GM23338 (cell line): ENCODE measurements around the gene ODAM. TPM values are rescaled to one million over a fixed set of nuclear protein-coding genes. Genes with fewer than 3 reads are reported as not detected.

Experiments used
- ATAC-seq: fragments of 200-7000 bp; cut with Tn5 transposase; 3 replicates; pipeline ENCODE4 v1.9.1; 2020
- DNase-seq: peaks from one replicate; pipeline ENCODE4 v3.0.0-alpha.2; 2015; ENCODE audit warnings: low spot score
- H2AFZ ChIP-seq: fragments of 200-600 bp; sonication (generic); 2 replicates; pipeline ENCODE4 v1.8.0; 2016; ENCODE audit warnings: antibody characterized with exemption, mild to moderate bottlenecking, moderate library complexity
- H3F3A ChIP-seq: fragments of 200-600 bp; sonication (generic); replicated peaks from 2 replicates; pipeline ENCODE4 v1.8.0; 2017; ENCODE audit warnings: antibody characterized with exemption, mixed run types, low read depth
- H3K27ac ChIP-seq: fragments of 200-600 bp; sonication (generic); 2 replicates; pipeline ENCODE4 v1.6.1; 2016; ENCODE audit warnings: low read depth
- H3K27me3 ChIP-seq: fragments of 200-600 bp; sonication (generic); 2 replicates; pipeline ENCODE4 v1.8.0; 2016; ENCODE audit warnings: mild to moderate bottlenecking, mixed run types, moderate library complexity; ENCODE audit not compliant: insufficient read depth
- H3K36me3 ChIP-seq: fragments of 200-600 bp; sonication (generic); 2 replicates; pipeline ENCODE4 v1.8.0; 2016; ENCODE audit warnings: mild to moderate bottlenecking; ENCODE audit not compliant: insufficient read depth
- H3K4me1 ChIP-seq: fragments of 200-600 bp; sonication (generic); 2 replicates; pipeline ENCODE4 v1.8.0; 2016; ENCODE audit warnings: mild to moderate bottlenecking, moderate library complexity; ENCODE audit not compliant: insufficient read depth
- H3K4me2 ChIP-seq: fragments of 200-600 bp; sonication (generic); 2 replicates; pipeline ENCODE4 v1.7.1; 2017; ENCODE audit warnings: mixed run types
- H3K4me3 ChIP-seq: fragments of 200-600 bp; sonication (generic); 2 replicates; pipeline ENCODE4 v1.6.1; 2016; ENCODE audit warnings: mixed run types
- H3K79me2 ChIP-seq: fragments of 200-600 bp; sonication (generic); replicated peaks from 2 replicates; pipeline ENCODE4 v1.8.0; 2017; ENCODE audit warnings: mild to moderate bottlenecking; ENCODE audit not compliant: insufficient read depth
- H3K9me2 ChIP-seq: fragments of 200-600 bp; sonication (generic); 2 replicates; pipeline ENCODE4 v1.8.0; 2017; ENCODE audit not compliant: insufficient read depth
- H4K20me1 ChIP-seq: fragments of 200-600 bp; sonication (generic); replicated peaks from 2 replicates; pipeline ENCODE4 v1.8.0; 2017; ENCODE audit warnings: mild to moderate bottlenecking; ENCODE audit not compliant: insufficient read depth
- H3K27ac Mint-ChIP-seq: 2 replicates; pipeline ENCODE4 v1.8.0; 2020; ENCODE audit warnings: inconsistent platforms, mild to moderate bottlenecking, moderate library complexity, mixed read lengths
- H3K27me3 Mint-ChIP-seq: 3 replicates; pipeline ENCODE4 v1.8.0; 2022; ENCODE audit warnings: low read depth, mild to moderate bottlenecking, moderate library complexity, mixed read lengths, inconsistent platforms; ENCODE audit not compliant: insufficient read depth, poor library complexity
- H3K36me3 Mint-ChIP-seq: 3 replicates; pipeline ENCODE4 v1.8.0; 2021; ENCODE audit warnings: low read depth, mild to moderate bottlenecking, inconsistent platforms, moderate library complexity, mixed read lengths
- H3K4me1 Mint-ChIP-seq: 3 replicates; pipeline ENCODE4 v1.8.0; 2020; ENCODE audit warnings: mild to moderate bottlenecking, inconsistent platforms, mixed read lengths
- H3K4me3 Mint-ChIP-seq: 3 replicates; pipeline ENCODE4 v1.8.0; 2021; ENCODE audit warnings: moderate library complexity, mild to moderate bottlenecking, inconsistent platforms, mixed read lengths
- H3K9me3 Mint-ChIP-seq: 3 replicates; pipeline ENCODE4 v1.8.0; 2020; ENCODE audit warnings: moderate library complexity, mild to moderate bottlenecking, inconsistent platforms, mixed read lengths
- CREB1 ChIP-seq: fragments of 250-450 bp; sonication (Bioruptor Pico); IDR thresholded peaks from 2 replicates; pipeline ENCODE4 v1.5.0; 2020; ENCODE audit warnings: low read depth, mild to moderate bottlenecking, moderate library complexity
- CTCF ChIP-seq, 2 experiments: fragments of 200-600 bp in 1 of 2; sonication (generic) in 1 of 2; conservative IDR thresholded peaks; 2 replicates each; pipeline versions ENCODE4 v1.5.1 to v1.6.1; 2016 to 2017; ENCODE audit warnings: antibody characterized with exemption in 2 of 2, low read depth in 2 of 2, mild to moderate bottlenecking in 2 of 2, moderate library complexity in 1 of 2
- EZH2 ChIP-seq: fragments of 200-600 bp; sonication (generic); IDR thresholded peaks from one replicate; pipeline ENCODE4 v1.8.0; 2017; ENCODE audit warnings: antibody characterized with exemption, mild to moderate bottlenecking, low read depth; ENCODE audit not compliant: unreplicated experiment
- EZH2phosphoT487 ChIP-seq: fragments of 200-600 bp; sonication (generic); IDR thresholded peaks from one replicate; pipeline ENCODE4 v1.8.1; 2018; ENCODE audit warnings: antibody characterized with exemption; ENCODE audit not compliant: unreplicated experiment
- JUNB ChIP-seq: IDR thresholded peaks from one replicate; pipeline ENCODE4 v1.6.1; 2016; ENCODE audit warnings: antibody characterized with exemption; ENCODE audit not compliant: unreplicated experiment
- NANOG ChIP-seq: IDR thresholded peaks from 2 replicates; pipeline ENCODE4 v1.6.1; 2016; ENCODE audit warnings: antibody characterized with exemption, borderline replicate concordance
- POLR2AphosphoS5 ChIP-seq: IDR thresholded peaks from 2 replicates; pipeline ENCODE4 v1.6.1; 2016; ENCODE audit warnings: antibody characterized with exemption, low read depth
- REST ChIP-seq: IDR thresholded peaks from one replicate; pipeline ENCODE4 v1.6.1; 2018; ENCODE audit warnings: antibody characterized with exemption; ENCODE audit not compliant: unreplicated experiment
- STAT1 ChIP-seq: IDR thresholded peaks from one replicate; pipeline ENCODE4 v1.6.1; 2016; ENCODE audit warnings: antibody characterized with exemption; ENCODE audit not compliant: unreplicated experiment
- ZNF114 ChIP-seq: fragments of 250-450 bp; sonication (Bioruptor Pico); IDR thresholded peaks from 2 replicates; pipeline ENCODE4 v1.5.0; 2020; ENCODE audit warnings: mild to moderate bottlenecking, moderate library complexity
- ZNF331 ChIP-seq: fragments of 250-450 bp; sonication (Bioruptor Pico); IDR thresholded peaks from 2 replicates; pipeline ENCODE4 v1.5.0; 2020; ENCODE audit warnings: low read depth, mild to moderate bottlenecking, moderate library complexity
- polyA plus RNA-seq: library from polyadenylated mRNA; unstranded; fragments of >200 nt; fragmentation: Nextera tagmentation; extraction: Ambion mirVana; gene quantifications from 2 replicates; pipeline ENCODE4 v1.2.1, GENCODE V29; 2016
- total RNA-seq: library from RNA; depleted of rRNA; stranded (reverse); fragments of >200 nt; shearing (Covaris generic); gene quantifications from 2 replicates; pipeline ENCODE4 v1.2.3, GENCODE V29; 2014
- TF ChIP-seq, protein P1 (sequence below): IDR thresholded peaks from 2 replicates; pipeline ENCODE4 v1.6.1; 2016; ENCODE audit warnings: antibody characterized with exemption
- TF ChIP-seq, protein P2 (sequence below): fragments of 250-450 bp; sonication (Bioruptor Pico); IDR thresholded peaks from 2 replicates; pipeline ENCODE4 v1.5.0; 2020; ENCODE audit warnings: mild to moderate bottlenecking, moderate library complexity

The ODAM gene
- total and polyA plus RNA-seq, 2 experiments from 2014 or later = not detected

DNA sequence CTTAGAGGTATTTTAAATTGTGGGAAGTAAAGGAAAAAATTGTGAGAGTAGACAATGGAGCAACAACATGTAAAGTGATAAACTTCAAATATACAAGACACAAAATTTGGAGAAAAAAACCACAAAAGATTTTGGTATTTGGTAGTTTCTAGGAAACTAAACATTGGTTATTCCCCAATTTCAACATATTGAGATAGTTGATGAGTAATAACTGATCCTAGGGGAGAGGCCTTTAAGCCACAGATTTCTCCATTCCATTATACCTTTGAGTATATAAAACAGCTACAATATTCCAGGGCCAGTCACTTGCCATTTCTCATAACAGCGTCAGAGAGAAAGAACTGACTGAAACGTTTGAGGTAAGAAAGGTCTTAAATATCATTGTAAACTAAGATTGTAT, 30.3 kb downstream of the ODAM start, which contains the start of gene FDCSP:
Gene FDCSP, plus strand, starts transcription at position 301 of the 400 bp plus-strand sequence. CDS start 5,071 bp downstream, outside the sequence.
- Histone ChIP-seq H3K4me2 (no peak within 1 kb of the TSS), H3K4me3 (no peak within 1 kb of the TSS), H2AFZ (no peak within 1 kb of the TSS), H3K4me1 (no peaks in the 10 kb centered on the region), H3K36me3 (no peaks in the 10 kb centered on the region), H3K27me3 (no peaks in the 10 kb centered on the region), H3K27ac (no peak within 1 kb of the TSS), H4K20me1 (no peaks in the 10 kb centered on the region), H3K79me2 (no peaks in the 10 kb centered on the region), H3F3A (no peaks in the 10 kb centered on the region), H3K9me2 (no peaks in the 10 kb centered on the region)
- no peaks in the 10 kb centered on the region for H3K9me3 Mint-ChIP-seq
- TF ChIP-seq EZH2phosphoT487 (no peak), REST (no peak), CREB1 (no peak), STAT1 (no peak), POLR2AphosphoS5 (no peak), NANOG (no peak), CTCF (conservative IDR thresholded peaks at IDR 0.05; ENCODE audit: low read depth in 2 of 2) (no peak), EZH2 (no peak), ZNF114 (no peak), ZNF331 (CRISPR knock-in tag) (no peak), JUNB (no peak)
- TF ChIP-seq, protein P1, sequence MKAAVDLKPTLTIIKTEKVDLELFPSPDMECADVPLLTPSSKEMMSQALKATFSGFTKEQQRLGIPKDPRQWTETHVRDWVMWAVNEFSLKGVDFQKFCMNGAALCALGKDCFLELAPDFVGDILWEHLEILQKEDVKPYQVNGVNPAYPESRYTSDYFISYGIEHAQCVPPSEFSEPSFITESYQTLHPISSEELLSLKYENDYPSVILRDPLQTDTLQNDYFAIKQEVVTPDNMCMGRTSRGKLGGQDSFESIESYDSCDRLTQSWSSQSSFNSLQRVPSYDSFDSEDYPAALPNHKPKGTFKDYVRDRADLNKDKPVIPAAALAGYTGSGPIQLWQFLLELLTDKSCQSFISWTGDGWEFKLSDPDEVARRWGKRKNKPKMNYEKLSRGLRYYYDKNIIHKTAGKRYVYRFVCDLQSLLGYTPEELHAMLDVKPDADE = no peak
- TF ChIP-seq, protein P2, sequence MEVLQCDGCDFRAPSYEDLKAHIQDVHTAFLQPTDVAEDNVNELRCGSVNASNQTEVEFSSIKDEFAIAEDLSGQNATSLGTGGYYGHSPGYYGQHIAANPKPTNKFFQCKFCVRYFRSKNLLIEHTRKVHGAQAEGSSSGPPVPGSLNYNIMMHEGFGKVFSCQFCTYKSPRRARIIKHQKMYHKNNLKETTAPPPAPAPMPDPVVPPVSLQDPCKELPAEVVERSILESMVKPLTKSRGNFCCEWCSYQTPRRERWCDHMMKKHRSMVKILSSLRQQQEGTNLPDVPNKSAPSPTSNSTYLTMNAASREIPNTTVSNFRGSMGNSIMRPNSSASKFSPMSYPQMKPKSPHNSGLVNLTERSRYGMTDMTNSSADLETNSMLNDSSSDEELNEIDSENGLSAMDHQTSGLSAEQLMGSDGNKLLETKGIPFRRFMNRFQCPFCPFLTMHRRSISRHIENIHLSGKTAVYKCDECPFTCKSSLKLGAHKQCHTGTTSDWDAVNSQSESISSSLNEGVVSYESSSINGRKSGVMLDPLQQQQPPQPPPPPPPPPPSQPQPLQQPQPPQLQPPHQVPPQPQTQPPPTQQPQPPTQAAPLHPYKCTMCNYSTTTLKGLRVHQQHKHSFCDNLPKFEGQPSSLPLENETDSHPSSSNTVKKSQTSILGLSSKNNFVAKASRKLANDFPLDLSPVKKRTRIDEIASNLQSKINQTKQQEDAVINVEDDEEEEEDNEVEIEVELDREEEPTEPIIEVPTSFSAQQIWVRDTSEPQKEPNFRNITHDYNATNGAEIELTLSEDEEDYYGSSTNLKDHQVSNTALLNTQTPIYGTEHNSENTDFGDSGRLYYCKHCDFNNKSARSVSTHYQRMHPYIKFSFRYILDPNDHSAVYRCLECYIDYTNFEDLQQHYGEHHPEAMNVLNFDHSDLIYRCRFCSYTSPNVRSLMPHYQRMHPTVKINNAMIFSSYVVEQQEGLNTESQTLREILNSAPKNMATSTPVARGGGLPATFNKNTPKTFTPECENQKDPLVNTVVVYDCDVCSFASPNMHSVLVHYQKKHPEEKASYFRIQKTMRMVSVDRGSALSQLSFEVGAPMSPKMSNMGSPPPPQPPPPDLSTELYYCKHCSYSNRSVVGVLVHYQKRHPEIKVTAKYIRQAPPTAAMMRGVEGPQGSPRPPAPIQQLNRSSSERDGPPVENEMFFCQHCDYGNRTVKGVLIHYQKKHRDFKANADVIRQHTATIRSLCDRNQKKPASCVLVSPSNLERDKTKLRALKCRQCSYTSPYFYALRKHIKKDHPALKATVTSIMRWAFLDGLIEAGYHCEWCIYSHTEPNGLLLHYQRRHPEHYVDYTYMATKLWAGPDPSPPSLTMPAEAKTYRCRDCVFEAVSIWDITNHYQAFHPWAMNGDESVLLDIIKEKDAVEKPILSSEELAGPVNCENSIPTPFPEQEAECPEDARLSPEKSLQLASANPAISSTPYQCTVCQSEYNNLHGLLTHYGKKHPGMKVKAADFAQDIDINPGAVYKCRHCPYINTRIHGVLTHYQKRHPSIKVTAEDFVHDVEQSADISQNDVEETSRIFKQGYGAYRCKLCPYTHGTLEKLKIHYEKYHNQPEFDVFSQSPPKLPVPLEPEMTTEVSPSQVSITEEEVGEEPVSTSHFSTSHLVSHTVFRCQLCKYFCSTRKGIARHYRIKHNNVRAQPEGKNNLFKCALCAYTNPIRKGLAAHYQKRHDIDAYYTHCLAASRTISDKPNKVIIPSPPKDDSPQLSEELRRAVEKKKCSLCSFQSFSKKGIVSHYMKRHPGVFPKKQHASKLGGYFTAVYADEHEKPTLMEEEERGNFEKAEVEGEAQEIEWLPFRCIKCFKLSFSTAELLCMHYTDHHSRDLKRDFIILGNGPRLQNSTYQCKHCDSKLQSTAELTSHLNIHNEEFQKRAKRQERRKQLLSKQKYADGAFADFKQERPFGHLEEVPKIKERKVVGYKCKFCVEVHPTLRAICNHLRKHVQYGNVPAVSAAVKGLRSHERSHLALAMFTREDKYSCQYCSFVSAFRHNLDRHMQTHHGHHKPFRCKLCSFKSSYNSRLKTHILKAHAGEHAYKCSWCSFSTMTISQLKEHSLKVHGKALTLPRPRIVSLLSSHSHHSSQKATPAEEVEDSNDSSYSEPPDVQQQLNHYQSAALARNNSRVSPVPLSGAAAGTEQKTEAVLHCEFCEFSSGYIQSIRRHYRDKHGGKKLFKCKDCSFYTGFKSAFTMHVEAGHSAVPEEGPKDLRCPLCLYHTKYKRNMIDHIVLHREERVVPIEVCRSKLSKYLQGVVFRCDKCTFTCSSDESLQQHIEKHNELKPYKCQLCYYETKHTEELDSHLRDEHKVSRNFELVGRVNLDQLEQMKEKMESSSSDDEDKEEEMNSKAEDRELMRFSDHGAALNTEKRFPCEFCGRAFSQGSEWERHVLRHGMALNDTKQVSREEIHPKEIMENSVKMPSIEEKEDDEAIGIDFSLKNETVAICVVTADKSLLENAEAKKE (CRISPR knock-in tag) = no peak
- H3K27ac Mint-ChIP-seq = no peak within 1 kb of the TSS
- no peak within 1 kb of the TSS for H3K4me3 Mint-ChIP-seq
- no peaks in the 10 kb centered on the region for H3K4me1 Mint-ChIP-seq
- H3K36me3 Mint-ChIP-seq = no peaks in the 10 kb centered on the region
- no peak for ATAC-seq
- H3K27me3 Mint-ChIP-seq = no peaks in the 10 kb centered on the region
- no peak for DNase-seq
